GM11168 (cell line): ENCODE results near the gene PODNL1.

Source experiments
- in situ Hi-C: fragments of 300-500 bp; cut with MboI; formaldehyde crosslinking; loops from one replicate; pipeline ENCODE4 v1.12.0; 2022; ENCODE audit warnings: low sequenced_read_pairs; ENCODE audit not compliant: unreplicated experiment

Gene PODNL1

GRCh38 chr19:13899912-13900584, 38.2 kb downstream of the PODNL1 start:
- in situ Hi-C loops, result no loop called here

- in situ Hi-C loops, result no loop called here
Measured at GRCh38 chr19:13899393-13899792, 38.8 kb downstream of the PODNL1 start.

- in situ Hi-C loops, result no loop called here
Measured at GRCh38 chr19:13896227-13896626, 42.0 kb downstream of the PODNL1 start.

GRCh38 chr19:13894552-13894951, 43.7 kb downstream of the PODNL1 start:
- in situ Hi-C loops, result no loop called here

GRCh38 chr19:13892870-13893269, 45.3 kb downstream of the PODNL1 start:
- in situ Hi-C loops, result no loop called here

- in situ Hi-C loops, result no loop called here
Measured at GRCh38 chr19:13890136-13890535, 48.1 kb downstream of the PODNL1 start.

GRCh38 chr19:13888281-13888680, 49.9 kb downstream of the PODNL1 start:
- in situ Hi-C loops, result no loop called here

GRCh38 chr19:13887517-13887916, 50.7 kb downstream of the PODNL1 start:
- in situ Hi-C loops, result no loop called here

- in situ Hi-C loops, result no loop called here
Measured at GRCh38 chr19:13887018-13887436, 51.2 kb downstream of the PODNL1 start.

GRCh38 chr19:13885826-13886365, 52.3 kb downstream of the PODNL1 start:
- in situ Hi-C loops, result no loop called here

- in situ Hi-C loops, result loop anchor here (5.0 kb wide), 2 partner anchors 157 to 187 kb away; partner anchors contain the start of gene MISP3
Measured at GRCh38 chr19:13884726-13885591, 53.3 kb downstream of the PODNL1 start.

- in situ Hi-C loops, result loop anchor here (5.0 kb wide), 2 partner anchors 159 to 189 kb away; partner anchors contain the start of gene MISP3
Measured at GRCh38 chr19:13883516-13884064, 54.6 kb downstream of the PODNL1 start.

- in situ Hi-C loops, result loop anchor here (5.0 kb wide), 2 partner anchors 159 to 189 kb away; partner anchors contain the start of gene MISP3
Measured at GRCh38 chr19:13882836-13883235, 55.4 kb downstream of the PODNL1 start.

- in situ Hi-C loops, result loop anchor here (5.0 kb wide), 2 partner anchors 160 to 190 kb away; partner anchors contain the start of gene MISP3
Measured at GRCh38 chr19:13882419-13882795, 55.8 kb downstream of the PODNL1 start.

GRCh38 chr19:13881692-13882418, 56.4 kb downstream of the PODNL1 start:
- in situ Hi-C loops, result loop anchor here (5.0 kb wide), 2 partner anchors 160 to 190 kb away; partner anchors contain the start of gene MISP3

GRCh38 chr19:13881251-13881691, 56.9 kb downstream of the PODNL1 start:
- in situ Hi-C loops, result loop anchor here (5.0 kb wide), 2 partner anchors 161 to 191 kb away; partner anchors contain the start of gene MISP3
